HEK293 (cell line): ENCODE results near the gene SRGN.

ENCODE experiments used
- BCL11A ChIP-seq: fragments of 450-650 bp; formaldehyde crosslinking; IDR thresholded peaks from 2 replicates; pipeline ENCODE4 v1.5.1; 2016; ENCODE audit warnings: low read depth, missing biosample characterization, missing genetic modification characterization
- ZNF132 ChIP-seq: fragments of 450-650 bp; formaldehyde crosslinking; IDR thresholded peaks from 2 replicates; pipeline ENCODE4 v1.5.1; 2017; ENCODE audit warnings: missing biosample characterization, missing genetic modification characterization, borderline replicate concordance
- ZNF138 ChIP-seq: fragments of 450-650 bp; formaldehyde crosslinking; IDR thresholded peaks from 2 replicates; pipeline ENCODE4 v1.5.1; 2016; ENCODE audit warnings: missing biosample characterization, missing genetic modification characterization, borderline replicate concordance
- ZNF2 ChIP-seq: fragments of 450-650 bp; formaldehyde crosslinking; IDR thresholded peaks from 2 replicates; pipeline ENCODE4 v1.5.1; 2016; ENCODE audit warnings: missing biosample characterization, missing genetic modification characterization
- ZSCAN16 ChIP-seq: fragments of 450-650 bp; formaldehyde crosslinking; IDR thresholded peaks from 2 replicates; pipeline ENCODE4 v1.5.1; 2016; ENCODE audit warnings: missing biosample characterization, missing genetic modification characterization
- TF ChIP-seq, protein P1 (sequence below): fragments of 450-650 bp; formaldehyde crosslinking; IDR thresholded peaks from 2 replicates; pipeline ENCODE4 v1.5.1; 2016; ENCODE audit warnings: missing biosample characterization, missing genetic modification characterization
- TF ChIP-seq, protein P2 (sequence below): fragments of 450-650 bp; formaldehyde crosslinking; IDR thresholded peaks from 2 replicates; pipeline ENCODE4 v1.5.1; 2016; ENCODE audit warnings: missing biosample characterization, missing genetic modification characterization, low read depth

- TF ChIP-seq, protein P1, sequence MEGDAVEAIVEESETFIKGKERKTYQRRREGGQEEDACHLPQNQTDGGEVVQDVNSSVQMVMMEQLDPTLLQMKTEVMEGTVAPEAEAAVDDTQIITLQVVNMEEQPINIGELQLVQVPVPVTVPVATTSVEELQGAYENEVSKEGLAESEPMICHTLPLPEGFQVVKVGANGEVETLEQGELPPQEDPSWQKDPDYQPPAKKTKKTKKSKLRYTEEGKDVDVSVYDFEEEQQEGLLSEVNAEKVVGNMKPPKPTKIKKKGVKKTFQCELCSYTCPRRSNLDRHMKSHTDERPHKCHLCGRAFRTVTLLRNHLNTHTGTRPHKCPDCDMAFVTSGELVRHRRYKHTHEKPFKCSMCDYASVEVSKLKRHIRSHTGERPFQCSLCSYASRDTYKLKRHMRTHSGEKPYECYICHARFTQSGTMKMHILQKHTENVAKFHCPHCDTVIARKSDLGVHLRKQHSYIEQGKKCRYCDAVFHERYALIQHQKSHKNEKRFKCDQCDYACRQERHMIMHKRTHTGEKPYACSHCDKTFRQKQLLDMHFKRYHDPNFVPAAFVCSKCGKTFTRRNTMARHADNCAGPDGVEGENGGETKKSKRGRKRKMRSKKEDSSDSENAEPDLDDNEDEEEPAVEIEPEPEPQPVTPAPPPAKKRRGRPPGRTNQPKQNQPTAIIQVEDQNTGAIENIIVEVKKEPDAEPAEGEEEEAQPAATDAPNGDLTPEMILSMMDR, result no peak
- TF ChIP-seq BCL11A (tag by site-specific recombination), result no peak
- TF ChIP-seq, protein P2, sequence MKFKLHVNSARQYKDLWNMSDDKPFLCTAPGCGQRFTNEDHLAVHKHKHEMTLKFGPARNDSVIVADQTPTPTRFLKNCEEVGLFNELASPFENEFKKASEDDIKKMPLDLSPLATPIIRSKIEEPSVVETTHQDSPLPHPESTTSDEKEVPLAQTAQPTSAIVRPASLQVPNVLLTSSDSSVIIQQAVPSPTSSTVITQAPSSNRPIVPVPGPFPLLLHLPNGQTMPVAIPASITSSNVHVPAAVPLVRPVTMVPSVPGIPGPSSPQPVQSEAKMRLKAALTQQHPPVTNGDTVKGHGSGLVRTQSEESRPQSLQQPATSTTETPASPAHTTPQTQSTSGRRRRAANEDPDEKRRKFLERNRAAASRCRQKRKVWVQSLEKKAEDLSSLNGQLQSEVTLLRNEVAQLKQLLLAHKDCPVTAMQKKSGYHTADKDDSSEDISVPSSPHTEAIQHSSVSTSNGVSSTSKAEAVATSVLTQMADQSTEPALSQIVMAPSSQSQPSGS (tag by site-specific recombination), result no peak
- TF ChIP-seq ZNF2 (tag by site-specific recombination), result no peak
- TF ChIP-seq ZNF138 (tag by site-specific recombination), result no peak
- TF ChIP-seq ZNF132, result no peak
- no peak for TF ChIP-seq ZSCAN16
Measured at GRCh38 chr10:69123306-69123746, 35.4 kb downstream of the SRGN start.
